ENCODE data around the gene VTCN1. TPM values are rescaled to one million over a fixed set of nuclear protein-coding genes. Genes with fewer than 3 reads are reported as not detected.
"Not testable (repeated sequence)": the region's sequence is repeated elsewhere in the genome, so short reads cannot be mapped to it uniquely, and the experiment has no call there.

The VTCN1 gene, protein sequence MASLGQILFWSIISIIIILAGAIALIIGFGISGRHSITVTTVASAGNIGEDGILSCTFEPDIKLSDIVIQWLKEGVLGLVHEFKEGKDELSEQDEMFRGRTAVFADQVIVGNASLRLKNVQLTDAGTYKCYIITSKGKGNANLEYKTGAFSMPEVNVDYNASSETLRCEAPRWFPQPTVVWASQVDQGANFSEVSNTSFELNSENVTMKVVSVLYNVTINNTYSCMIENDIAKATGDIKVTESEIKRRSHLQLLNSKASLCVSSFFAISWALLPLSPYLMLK
- total RNA-seq = not detected in 2 replicates

DNA sequence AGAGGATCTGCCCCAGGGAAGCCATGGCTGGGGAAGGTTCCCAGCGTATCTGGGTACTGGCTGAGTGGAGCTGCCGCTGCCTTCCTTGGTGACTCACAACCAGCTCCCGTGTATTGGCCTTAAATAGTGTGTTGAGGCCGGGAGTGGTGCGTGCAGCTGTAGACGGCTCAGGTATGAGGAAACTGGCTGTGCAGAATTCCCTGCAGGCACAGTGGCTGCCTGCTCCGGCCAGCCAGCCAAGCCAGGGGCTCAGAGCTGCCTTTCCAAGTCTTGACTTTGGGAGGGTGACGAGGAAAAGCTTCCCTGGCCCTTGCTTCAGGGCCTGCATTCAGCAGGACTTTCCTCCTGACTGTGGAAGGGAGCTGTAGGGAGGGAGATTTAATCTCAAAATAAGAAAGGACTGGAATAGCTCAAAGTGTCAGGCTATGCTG, at the start of gene VTCN1:
Gene VTCN1 (minus strand): TSS at position 97 of the 431 bp plus-strand sequence. CDS start 72 bp downstream, at position 25.
- DNase-seq (ENCODE audit: low read depth, low spot score) = no peak

DNA sequence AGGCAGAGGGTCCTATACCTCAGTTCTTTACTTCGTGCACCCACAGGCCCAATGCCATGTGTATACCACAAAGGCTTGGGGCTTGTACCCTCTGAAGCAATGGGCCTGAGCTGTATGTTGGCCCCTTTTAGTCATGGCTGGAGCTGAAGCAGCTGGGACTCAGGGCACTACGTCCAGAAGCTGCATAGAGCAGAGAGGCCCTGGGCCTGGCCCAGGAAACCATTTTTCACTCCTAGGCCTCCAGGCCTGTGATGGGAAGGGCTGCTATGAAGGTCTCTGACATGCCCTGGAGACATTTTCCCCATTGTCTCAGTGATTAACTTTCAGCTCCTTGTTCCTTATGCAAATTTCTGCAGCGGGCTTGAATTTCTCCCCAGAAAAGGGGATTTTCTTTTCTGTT, 48.1 kb upstream of the VTCN1 start:
- no peak for DNase-seq (ENCODE audit: low read depth, low spot score)

DNA sequence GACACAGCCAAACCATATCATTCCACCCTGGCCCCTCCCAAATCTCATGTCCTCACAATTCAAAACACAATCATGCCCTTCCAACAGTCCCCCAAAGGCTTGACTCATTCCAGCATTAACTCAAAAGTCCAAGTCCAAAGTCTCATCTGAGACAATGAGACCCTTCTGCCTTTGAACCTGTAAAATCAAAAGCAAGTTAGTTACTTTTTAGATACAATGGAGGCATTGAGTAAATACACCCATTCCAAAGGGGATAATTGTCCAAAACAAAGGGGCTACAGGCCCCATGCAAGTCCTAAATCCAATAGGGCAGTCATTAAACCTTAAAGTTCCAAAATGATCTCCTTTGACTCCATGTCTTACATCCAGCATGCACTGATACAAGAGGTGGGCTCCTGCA, 47.3 kb upstream of the VTCN1 start:
- DNase-seq (ENCODE audit: low read depth, low spot score) = not testable (repeated sequence)

DNA sequence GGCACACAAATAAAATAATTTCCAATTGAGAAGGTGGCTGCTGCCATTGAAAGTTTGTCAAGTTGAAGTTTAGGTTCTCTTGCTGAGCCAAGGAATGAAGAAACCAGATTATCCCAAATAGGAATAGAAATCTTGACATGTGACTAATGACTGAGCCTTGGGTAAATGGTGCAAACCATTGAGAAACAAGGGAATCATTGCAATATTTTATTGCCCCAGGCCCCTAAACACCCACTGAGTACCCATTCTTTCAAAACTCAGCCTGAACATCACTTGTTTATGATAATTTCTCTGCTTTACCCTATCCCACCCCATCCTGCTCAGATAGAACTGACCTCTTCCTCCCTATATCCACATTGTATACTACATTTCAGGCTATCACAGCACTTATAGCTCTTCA, 46.6 kb upstream of the VTCN1 start:
- DNase-seq (ENCODE audit: low read depth, low spot score) = no peak

DNA sequence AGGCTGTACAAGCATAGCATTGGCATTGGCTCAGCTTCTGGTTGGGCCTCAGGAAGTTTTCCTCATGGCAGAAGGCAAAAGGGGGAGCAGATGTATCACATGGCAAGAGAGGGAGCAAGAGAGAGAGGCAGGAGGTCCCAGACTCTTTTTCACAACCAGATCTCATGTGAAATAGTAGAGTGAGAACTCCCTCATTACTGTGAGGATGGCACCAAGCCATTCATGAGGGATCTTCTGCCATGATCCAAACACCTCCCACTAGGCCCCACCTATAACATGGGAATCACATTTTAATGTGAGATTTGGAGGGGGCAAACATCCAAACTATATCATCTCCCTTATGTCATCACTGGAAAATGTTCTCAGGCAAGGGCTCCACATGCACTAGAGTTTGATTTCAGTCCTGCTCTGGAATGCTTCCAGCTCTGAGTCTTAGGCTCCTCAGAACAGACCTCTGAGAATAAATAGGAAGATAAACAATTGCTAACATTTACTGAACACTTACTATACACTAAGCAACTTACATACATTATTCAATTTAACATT, 39.4 kb upstream of the VTCN1 start:
- no peak for DNase-seq (ENCODE audit: low read depth, low spot score)

DNA sequence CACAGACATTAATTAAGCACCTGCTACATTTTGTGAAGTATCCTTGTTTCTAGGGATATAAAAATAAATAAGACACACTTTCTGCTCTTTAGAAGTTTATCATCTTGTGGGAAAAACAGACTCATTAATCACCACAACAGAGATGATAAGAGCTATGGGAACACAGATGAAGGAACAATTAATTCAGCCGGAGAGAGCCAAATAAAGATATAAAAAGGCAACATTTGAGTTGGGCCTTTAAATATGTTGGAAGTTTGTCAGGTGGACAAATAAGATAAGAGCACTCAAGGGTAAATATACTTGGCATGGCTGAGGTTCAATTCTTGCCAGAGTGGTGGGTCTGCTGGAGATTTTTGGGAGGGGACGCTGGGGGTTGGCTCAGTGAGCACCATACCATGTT, 34.2 kb upstream of the VTCN1 start:
- no peak for DNase-seq (ENCODE audit: low read depth, low spot score)

DNA sequence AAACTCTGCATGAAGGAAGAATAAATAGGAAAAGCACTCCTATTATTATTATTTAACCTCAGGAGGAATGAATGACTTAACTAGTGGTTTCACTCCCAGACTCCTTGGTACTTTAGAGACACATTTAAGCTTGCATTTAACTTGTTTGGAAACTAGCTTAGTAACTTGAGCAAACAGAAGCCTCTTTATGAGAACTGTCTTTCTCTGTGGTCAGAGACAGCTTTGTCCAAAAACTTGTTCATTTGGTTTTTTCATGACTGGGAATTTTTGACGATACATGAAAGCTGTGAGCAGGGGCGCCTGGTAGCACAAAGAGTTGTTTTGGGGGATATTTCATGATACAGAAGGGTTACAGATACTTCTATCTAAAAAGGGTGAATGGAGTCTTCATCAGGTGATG, 33.6 kb upstream of the VTCN1 start:
- DNase-seq (ENCODE audit: low read depth, low spot score) = no peak

DNA sequence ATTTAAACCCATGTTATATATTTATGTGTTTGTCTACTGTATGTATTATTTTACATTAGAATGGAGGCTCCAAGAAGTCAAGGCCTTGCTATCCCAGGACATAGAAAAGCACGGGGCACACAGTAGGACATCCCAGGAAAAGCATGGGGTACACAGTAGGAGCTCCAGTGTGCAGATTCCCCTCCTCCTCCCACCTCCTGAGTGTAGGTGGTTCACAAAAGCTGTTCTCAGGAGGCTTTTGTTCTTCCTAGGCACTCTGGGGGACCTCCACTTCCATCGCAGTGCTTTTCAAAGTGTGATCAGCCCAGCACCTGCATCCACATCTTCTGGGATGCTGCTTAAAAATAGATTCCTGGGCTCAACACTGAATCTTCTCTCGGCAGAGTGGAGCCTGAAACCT, 30.8 kb upstream of the VTCN1 start:
- DNase-seq (ENCODE audit: low read depth, low spot score) = no peak

DNA sequence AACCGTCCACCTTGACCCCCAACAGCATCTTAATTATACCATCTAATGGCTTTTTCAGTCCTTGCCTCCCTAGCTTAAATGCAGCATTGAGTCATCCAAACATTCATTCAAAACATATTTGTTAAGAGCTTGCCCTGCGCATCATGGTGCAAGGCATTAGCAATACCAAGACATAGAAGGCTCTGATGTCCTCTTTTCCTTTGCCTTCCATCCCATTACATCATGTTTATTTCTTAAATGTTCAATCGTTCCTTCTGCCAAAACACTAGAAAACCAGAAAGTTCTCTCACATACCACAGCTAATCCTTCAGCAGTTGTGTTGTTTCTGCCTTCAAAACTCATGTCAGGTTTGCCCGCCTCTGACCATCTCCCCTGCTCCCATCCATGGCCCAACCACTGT, 29.8 kb upstream of the VTCN1 start:
- no peak for DNase-seq (ENCODE audit: low read depth, low spot score)

DNA sequence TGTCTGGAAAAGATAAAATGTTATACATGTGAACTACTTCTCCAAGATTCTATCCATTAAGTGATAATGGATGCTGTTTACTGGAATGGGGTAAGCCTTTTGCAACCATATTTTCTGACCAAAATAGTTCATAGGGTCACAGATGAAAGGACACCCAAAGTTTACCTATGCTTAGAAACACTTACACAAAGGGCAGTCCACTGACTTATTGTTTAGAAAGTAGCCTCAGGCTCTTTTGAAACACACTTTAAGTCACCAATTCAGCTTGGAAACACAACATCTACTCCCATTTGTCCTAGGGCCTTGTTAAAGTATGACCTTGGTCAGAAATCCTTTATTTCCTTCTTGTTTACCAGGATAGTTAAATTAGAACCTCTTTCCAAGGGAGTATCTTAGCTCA, 28.7 kb upstream of the VTCN1 start:
- no peak for DNase-seq (ENCODE audit: low read depth, low spot score)

DNA sequence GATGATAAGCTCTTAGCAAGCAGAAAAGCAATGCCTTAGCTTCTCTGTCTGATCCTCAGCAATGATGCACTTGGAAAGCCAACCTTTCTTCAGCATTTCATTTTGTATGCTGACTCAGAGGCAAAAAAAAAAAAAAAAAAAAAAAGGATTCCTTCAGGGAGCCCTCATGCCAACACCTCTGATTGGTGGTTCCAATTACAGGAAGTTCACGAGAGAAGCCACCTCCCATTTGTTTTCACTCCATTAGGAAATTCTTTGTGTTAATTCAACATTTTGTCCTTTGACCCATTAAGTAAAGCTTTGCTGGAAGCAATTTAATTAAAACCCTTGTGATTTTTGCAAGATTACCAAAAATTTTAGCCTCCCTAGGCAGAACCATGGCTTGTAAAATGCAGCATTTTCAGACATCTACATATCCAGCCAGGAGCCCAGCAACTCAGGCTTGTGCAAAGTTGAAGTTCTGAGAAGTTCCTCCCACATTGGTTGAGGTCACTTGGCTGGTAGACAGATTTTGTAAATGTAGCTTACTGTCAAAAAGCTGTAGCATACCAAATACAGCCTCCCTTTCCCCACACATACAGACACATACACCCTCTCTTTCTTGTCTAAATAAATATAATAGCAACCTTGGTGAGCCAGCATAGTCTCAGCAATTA, 27.1 kb upstream of the VTCN1 start:
- DNase-seq (ENCODE audit: low read depth, low spot score) = no peak

DNA sequence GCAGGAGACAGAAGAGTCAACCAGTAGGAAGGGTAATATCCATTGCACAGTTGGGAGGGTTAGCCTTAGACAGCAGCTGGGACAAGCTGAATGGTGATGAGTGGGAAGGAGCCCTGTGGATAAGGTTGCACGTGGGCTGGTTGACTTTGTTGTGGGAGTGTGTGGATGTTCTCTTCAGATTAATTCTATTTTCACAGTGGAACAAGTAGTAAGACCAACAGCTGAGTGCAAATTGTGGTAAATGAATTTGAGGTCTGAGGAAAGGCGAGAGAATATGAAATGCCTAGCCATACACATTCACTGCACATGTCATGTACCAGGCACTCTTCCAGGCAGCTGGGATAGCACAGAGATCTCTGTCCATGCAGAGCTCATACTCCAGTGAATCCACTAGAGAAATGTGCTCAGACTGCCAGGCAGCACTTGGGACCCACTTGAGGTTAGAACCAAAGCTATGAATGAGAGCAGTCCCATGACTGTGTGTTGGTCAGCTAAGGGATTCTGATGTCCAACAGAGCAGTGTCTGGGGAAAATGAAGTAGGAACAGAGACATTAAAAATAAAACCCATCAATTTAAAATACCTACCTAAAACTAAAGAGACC, 25.2 kb upstream of the VTCN1 start:
- DNase-seq (ENCODE audit: low read depth, low spot score) = no peak

DNA sequence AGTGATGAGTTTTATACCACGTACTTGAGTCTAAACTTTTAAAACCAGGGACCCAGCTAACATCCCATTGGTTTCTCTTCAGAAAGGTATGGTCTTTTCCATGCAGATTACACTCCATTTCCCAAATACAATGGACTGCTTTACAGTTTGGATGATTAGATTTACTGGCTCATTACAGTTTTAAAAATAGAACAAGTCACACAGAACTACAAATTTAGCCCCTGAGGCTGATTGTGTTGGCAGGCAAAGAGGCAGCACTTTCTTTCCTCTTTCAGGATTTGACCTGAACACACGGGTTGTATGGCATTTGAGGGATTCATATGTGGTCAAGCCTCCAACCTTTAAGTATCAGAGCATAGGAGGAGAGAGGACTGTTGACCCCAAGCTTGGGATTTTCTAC, 21.8 kb upstream of the VTCN1 start:
- DNase-seq (ENCODE audit: low read depth, low spot score) = no peak

DNA sequence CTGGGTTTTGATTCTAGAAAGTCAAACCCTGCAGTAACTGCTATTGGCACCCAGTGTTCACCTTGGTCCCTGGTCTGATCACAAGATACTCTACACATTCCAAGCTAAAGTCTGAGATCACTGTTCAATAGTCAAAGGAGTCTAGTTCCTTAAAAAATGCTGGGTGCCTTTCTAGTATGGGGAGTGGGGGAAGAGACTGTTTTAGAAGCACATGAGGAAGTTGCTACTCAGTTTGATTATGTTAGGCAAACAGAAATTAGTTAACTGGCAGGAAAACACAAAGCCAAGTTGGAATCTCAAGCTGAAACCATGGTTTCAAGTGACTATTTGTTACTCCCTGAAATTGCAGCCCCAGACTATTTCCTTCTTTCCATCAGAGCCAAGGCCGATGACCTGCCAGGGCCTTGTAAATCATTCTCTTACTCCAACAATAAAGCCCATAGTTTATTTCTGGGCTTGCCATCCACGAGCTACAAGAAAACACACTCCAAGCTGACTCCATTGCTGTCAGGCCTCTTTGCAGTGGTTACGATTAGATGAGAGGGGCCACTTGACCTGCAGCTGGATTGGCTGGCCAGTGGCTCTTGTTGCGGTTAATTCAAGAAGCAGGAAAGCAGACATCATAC, 21.1 kb upstream of the VTCN1 start:
- DNase-seq (ENCODE audit: low read depth, low spot score) = no peak

DNA sequence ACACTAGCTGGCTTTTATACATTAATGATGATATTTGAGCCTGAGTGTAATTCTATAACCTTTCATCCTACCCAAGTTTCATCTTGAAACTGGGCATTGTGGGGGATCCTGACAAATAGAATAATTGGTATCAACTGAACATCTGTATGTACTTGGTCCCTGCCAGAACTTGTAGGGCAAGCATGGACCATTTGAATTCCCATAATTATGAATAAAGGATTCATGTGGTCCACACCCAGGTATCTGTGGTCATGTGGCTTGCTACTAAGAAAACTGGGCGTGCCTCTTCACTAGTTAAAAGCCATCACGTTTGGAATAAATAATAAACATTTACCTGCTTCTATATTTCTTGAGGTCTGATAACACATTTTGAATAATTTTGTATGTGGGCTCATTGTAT, 20.6 kb upstream of the VTCN1 start:
- DNase-seq (ENCODE audit: low read depth, low spot score) = no peak

DNA sequence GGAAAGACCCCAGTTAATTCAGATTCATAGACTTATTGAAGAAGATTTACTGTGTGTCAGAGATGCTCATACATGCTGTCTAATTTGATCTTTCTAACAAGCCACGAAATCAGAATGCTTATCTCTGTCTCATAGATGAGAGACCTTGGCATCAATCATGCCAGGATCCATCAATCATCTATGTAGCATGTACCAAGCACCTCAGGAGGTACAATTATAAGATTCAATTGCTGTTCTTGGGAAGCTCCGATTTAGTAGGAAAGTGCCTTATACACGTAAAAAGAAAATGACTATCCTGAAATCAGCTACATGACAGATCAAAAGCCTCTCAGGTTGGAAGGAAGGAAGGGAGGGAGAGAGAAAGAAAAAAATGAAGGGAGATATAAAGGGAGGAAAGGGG, 18.5 kb upstream of the VTCN1 start:
- DNase-seq (ENCODE audit: low read depth, low spot score) = no peak

DNA sequence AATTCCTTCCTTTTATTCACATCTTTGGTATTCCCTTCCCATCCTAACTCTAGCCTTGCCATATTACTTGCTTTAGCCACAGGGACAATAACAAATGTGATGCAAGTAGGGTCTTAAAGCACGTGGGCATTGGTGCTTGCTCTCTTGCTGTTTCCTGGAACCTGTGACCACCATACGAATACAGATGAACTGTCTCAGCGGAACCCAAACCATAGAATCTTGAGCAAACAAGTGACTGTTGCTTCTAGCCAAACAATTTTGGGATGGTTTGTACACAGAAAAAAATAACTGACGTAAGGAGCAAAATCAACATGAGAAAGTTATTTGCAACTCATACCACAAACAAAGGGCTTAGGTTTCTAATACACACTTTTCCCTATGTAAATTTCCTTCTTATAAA, 15.2 kb upstream of the VTCN1 start:
- no peak for DNase-seq (ENCODE audit: low read depth, low spot score)

DNA sequence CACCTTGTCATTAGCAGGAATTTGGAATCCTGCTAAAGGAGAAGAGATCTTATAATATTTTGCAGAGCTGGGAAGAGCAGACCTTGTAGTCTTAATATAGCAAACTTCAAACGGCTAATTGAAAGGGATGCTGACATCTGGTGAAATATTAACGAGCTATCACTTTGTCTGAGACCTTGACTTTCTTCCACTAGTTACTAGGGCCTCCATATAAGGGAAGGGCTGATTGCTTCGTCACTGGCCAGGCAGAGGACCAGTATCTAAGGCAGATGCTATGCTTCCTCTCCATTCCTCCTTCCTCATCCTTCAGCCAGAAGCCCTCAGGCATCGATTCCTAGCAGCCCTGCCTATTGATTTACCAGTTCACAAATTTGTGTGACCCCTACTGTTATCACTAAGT, 6.0 kb upstream of the VTCN1 start:
- DNase-seq (ENCODE audit: low read depth, low spot score) = no peak

DNA sequence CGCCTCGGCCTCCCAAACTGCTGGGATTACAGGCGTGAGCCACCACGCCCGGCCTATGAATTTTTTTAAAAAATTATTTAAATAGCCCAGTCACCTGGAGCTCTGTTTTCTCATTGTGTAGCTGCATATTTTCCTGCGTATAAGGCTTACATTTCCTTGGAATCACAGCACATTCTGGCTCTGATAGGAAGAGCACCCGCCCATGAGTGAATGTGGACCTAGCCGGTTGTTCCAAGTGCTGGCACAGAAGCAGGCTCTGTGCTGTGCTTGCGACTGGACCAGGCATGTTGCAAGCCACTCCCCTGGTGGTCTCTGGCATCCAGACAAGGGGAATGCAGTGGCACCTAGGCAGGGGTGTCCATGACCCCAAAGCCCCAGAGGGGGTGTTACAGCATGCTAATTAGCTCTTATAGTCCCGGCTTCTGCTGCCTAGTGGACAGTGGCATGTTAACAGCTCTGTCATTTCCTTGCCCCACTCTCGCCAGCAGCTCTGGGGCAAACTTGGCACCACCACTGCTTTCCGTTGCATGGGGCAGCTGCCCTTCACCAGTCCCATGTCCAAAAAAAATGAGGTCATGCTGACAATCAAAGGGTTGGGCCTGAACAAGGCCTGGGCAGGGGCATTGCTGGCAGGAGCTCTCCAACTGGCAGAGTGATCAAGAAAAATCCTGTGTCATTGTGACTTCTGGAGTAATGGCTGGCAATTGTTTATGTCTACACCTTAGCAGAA, 5.2 kb upstream of the VTCN1 start:
- DNase-seq (ENCODE audit: low read depth, low spot score) = no peak

DNA sequence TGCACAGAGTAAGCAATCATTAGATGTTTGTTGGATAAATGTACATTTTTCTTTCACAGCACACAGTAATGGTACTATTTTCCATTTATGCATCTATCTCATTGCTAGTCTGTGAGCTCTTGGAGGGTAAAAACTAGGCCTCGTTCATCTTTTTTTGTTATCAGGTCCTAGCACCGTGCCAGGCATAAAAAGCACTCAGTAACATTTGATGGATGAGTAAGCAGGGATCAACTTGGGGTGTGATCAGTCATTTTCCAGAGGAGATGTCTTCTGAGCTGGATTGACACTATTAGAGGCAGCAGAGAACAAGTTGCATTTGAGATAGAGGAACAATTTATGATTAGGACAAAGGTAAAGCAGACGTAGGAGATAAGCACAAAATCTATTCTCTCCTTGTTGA, 4.3 kb upstream of the VTCN1 start:
- no peak for DNase-seq (ENCODE audit: low read depth, low spot score)

DNA sequence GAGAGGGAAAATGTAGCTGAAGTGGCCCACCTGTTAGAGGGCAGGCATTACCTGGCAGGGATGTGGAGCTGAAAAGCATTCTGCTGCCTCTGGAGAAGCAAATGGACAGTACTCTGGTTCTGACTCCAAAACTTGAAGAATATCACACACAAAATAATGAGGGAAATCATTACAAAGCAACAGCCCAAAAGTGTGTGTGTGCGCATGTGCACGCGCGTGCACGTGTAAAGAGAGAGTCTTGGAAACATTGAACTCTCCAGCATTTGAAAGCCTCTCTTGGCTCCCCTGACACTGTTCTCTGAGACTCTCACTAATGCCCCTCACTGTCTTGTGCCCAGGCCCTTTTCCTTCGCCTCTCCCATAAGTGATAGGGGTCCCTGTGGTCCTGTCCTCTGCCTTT, 2.3 kb upstream of the VTCN1 start:
- no peak for DNase-seq (ENCODE audit: low read depth, low spot score)

DNA sequence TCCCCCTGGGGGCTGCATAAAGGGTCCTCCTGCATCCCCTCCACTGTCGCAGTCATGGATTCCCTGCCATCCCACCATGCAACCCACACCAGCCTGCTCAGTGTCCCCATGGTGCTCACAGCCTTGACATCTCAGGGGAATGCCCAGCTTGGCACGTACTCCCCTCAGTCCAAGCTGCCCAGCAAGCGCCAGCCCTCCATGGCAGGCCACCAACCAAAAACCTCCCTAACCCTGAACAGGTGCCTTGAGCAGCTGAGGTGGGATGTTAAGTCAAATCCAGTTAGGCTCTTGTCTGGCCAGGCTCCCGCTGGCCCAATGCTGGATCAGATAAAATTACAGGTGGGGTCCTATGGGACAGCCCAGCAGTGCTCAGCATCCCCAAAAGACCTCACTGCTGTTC, 341 bp downstream of the VTCN1 start:
- no peak for DNase-seq (ENCODE audit: low read depth, low spot score)

Data from pulmonary artery endothelial cell (primary cell).